Sigmoid colon (tissue), 4 donors: ENCODE measurements around the gene ETV5.

Experiments
- CTCF ChIP-seq, 4 experiments: fragments of 450-650 bp in 3 of 4; fragments of 200-600 bp in 1 of 4; IDR thresholded peaks; one replicate each; pipeline ENCODE4 v1.5.1; 2016 to 2019; ENCODE audit warnings: antibody characterized with exemption in 4 of 4, mild to moderate bottlenecking in 3 of 4, moderate library complexity in 2 of 4
- EP300 ChIP-seq, 4 donors: sonication (generic); formaldehyde crosslinking; IDR thresholded peaks; one replicate each; pipeline ENCODE4 v1.6.1; 2017; ENCODE audit warnings: antibody characterized with exemption in 4 of 4
- POLR2A ChIP-seq, 2 donors: fragments of 450-650 bp; IDR thresholded peaks; one replicate each; pipeline ENCODE4 v1.6.1; 2016; ENCODE audit warnings: antibody characterized with exemption in 2 of 2, mild to moderate bottlenecking in 2 of 2, moderate library complexity in 2 of 2
- POLR2AphosphoS5 ChIP-seq, 4 donors: sonication (generic); formaldehyde crosslinking; IDR thresholded peaks; one replicate each; pipeline ENCODE4 v1.6.1; 2017; ENCODE audit warnings: antibody characterized with exemption in 4 of 4

- peak in 1 of 4 experiments; percentile 1 for TF ChIP-seq CTCF (IDR thresholded peaks at IDR 0.05)
- peak; percentile 45 to 80 (median 72) for TF ChIP-seq POLR2AphosphoS5 (IDR thresholded peaks at IDR 0.05)
- no peak for TF ChIP-seq EP300 (IDR thresholded peaks at IDR 0.05)
- peak; percentile 29 to 31 for TF ChIP-seq POLR2A (IDR thresholded peaks at IDR 0.05)
Observed at GRCh38 chr3:186108941-186109865, at the start of gene ETV5.
